TTC549 (cell line): Measurements from ENCODE around the gene SAMD11.
"Not testable (repeated sequence)": the region's sequence is repeated elsewhere in the genome, so short reads cannot be mapped to it uniquely, and the experiment has no call there.

Experiments
- FAIRE-seq: peaks from 2 replicates; lab custom pipeline; 2012; peaks lifted over from hg19 to GRCh38; lab: Jason Lieb, UNC

The SAMD11 gene

DNA sequence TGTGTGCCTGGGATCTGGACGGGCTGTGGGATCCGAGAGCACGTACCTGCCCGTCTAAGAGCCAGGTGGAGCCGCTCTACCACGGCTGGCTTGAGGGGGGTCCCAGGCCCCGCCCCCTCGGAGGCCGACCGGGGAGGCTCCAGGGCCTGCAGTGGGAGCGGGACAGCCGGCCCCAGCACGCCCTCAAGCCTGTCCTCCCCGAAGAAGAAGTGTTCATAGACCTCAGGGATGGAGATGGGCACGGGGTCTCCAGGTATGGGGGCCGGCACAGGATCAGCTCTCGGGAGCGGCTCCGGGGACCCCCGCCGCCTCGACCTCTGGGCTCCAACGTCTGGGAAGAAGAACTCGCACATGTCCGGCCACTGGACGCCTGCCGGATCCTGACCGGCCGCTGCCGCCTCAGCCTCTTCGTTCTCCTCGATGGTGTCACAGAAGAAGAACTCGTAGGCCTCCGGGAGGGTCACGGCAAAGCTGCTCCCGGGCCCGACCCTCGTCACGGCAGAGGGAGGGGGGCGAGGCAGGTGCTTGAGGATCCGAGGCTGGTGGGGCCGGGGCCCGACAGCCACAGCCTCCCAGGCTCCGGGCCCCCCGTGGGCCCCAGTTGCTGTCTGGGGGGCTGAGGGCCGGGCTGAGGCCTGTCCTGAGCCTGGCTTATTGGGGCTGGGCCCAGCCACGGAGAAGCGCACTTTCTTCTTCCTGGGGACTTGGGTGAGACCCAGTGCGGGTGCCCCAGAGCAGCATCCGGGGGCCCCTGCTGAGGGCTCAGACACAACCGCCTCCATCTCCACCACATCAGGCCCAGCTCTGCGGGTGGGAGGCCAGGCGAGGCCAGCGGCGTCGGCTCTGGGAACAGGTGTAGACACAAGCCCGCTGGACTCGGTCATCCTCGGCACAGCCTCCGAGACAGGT lies 55.4 kb downstream of the SAMD11 start:
- no peak for FAIRE-seq

DNA sequence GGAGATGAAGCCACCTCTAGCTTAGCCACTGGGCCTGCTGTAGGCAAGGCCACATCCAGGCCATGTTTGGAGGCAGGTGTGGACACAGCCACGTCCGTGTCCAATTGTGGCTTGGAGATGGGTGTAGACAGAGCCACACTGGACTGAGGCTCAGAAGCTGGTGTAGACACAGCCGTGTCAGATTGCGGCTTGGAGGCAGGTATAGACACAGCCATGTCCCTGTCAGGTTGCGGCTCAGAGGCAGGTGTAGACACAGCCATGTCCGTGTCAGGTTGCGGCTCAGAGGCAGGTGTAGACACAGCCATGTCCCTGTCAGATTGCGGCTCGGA lies 56.0 kb downstream of the SAMD11 start:
- no peak for FAIRE-seq

DNA sequence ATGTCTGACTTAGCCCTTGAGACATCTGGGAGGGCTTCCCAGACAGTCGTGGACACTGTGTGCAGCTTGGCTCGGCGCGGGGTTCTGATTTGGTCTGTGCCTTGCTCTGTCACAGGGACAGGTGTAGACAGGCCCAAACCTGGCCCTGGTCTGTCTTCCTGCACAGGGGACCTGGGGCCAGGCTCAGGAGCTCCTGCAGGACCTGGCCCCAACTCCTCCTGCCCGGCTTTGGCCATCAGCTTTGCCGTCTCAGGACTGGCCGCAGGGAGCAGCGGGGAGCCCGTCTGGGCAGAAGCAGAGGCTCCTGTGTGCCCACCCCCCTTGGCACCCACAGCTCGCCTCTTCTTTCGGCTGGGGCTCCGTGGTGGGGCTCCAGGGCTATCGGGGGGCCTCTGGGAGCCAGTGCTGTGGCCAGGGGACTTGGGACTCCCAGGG lies 56.4 kb downstream of the SAMD11 start:
- FAIRE-seq: no peak

GRCh38 chr1:980602-981395 lies 57.1 kb downstream of the SAMD11 start:
- FAIRE-seq: no peak

DNA sequence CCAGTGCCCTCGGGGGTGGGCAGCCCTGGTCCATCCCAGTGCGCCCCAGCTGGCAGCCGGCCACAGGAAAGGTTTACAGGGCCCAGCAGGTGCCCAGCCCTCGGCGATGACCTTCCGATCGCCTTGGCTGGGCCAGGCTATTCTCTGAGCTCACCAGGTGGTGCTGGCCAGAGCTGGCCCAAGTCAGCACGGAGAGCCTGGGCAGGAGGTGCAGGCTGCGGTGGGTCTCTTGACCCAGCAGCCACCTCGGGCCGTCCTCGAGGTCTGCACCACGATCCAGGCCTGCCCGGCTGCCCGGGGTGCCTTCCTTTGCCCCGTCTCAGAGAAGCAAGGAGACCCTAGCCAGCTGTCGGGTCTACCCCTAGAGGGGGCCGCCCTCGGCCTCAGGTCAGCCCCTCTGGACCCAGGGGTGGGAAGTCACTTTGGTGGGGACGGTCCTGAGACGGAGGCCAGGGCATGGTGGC lies 57.8 kb downstream of the SAMD11 start:
- FAIRE-seq: no peak

- FAIRE-seq: no peak
Measured at GRCh38 chr1:981955-982558, 58.3 kb downstream of the SAMD11 start, which contains the start of gene PERM1. Gene PERM1, minus strand, starts transcription at chr1:982093. Its CDS starts 1,064 bp downstream, at chr1:981029.

DNA sequence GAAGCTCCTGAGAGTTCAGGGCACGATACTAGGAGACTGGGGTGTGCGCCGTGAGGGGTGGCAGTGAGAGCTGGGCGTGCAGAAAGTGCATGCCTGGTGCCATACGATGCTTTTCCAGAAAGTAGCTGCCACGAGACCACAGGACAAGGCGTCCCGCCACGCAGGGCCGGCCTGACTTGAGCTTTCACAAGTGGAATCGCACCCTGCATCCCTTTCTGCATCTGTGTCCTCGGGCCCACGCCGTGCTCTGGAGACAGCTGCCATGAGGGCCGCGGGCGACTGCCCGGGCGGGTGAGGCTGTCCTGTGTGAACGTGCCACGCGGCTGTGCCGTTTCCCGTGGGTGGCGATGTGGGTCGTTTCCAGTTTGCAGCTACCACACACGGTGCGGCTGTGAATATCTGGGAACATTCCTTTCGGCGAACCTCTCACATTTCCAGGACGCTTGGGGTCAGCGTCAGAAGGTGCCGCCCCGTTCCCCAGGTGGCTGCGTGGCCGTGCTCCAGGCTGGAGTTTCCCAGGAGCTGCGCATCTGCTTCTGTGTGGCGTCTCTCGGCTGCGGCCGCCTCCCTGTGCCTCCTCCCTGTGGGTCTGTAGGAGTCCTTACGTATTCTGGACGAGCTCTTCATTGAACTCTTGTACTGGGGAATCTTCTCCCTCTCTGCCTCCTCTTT lies 59.2 kb downstream of the SAMD11 start:
- FAIRE-seq: no peak

DNA sequence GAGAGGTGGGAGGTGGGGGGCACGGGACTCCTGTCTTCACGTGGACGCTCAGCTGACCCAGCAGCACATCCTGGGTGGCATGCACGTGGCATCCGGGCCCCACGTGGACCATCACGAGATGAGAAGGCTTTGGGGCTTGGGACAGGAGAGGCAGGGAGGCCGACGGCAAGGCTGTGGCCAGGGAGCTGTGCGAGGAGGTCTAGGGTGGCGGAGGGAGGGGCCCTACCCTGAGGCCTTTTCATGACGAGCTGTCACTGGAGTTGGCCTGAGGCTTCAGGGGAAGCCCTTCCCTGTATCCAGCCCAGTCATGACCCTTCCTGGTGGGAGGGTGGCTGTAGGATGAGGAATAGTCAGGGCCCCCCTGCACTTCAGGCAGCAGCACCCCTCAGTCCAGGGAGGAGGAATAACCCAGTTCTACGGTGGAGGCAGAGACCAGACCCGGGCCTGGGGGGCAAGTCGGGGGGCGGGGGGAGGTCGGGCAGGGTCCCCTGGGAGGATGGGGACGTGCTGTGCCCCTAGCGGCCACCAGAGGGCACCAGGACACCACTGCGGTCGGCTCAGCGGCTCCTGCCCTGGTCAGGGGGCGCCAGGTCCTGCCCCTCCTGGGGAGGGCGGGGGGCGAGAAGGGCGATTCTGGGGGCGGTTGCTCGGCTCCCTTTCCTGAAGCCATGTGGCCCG lies 60.2 kb downstream of the SAMD11 start:
- no peak for FAIRE-seq

- no peak for FAIRE-seq
Measured at GRCh38 chr1:984476-984814, 60.7 kb downstream of the SAMD11 start.

DNA sequence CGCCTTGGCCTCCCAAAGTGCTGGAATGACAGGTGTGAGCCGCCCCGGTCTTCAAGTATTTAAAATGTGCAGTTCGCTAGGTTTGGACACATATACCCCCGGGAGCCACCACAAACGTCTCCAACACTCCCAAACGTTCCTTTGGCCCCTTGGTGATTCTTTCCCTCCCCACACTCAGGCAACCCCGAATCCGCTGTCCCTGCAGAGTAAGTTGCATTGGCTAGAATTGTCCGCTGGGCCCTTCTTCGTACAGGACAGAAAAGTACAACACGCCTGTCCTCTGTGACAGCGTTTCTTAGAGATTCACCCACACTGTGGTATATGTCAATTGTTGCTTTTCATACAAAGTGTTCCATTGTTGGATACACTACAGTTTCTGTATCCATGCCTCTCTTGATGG lies 61.4 kb downstream of the SAMD11 start:
- FAIRE-seq: no peak

- FAIRE-seq: not testable (repeated sequence)
Measured at GRCh38 chr1:988061-988460, 64.3 kb downstream of the SAMD11 start.

GRCh38 chr1:991275-991674 lies 67.6 kb downstream of the SAMD11 start:
- not testable (repeated sequence) for FAIRE-seq

GRCh38 chr1:991895-992294 lies 68.2 kb downstream of the SAMD11 start:
- no peak for FAIRE-seq

- FAIRE-seq: no peak
Measured at GRCh38 chr1:992362-992761, 68.6 kb downstream of the SAMD11 start.

DNA sequence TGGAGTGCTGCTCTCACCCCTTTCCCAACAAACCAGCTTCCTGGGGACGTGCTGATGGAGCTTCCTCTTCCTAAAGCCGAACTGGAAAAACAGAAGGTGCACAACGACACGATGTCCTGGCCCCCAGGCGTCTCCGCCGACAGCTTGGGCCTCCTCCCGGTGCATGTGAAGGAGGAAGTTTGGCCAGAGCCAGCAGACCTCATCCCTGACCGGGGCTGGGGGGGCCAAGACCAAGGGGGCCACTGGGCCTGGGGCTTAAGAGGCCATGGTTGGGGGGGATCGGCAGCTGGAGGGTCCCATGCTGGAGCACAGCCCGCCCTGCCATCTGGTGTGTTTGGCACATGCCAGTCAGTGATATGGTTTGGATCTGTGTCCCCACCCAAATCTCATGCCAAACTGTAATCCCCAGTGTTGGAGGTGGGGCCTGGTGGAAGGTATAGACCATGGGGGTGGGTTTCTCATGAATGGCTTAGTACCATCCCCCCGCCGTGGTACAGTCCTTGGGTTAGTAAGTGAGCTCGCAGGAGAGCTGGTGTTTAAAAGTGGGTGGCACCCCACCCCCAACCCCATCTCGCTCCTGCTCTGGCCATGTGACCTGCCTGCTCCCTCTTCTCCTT lies 69.8 kb downstream of the SAMD11 start:
- FAIRE-seq: no peak
